Activated T-cell treated with anti-CD3 and anti-CD28 coated beads for 48 hours (primary cell): ENCODE results near the gene ABCA3.
"Not testable (repeated sequence)": the region's sequence is repeated elsewhere in the genome, so short reads cannot be mapped to it uniquely, and the experiment has no call there.

Experiments used
- DNase-seq: peaks from one replicate; pipeline ENCODE4 v3.0.0-alpha.2; 2020; ENCODE audit warnings: low read depth

Gene ABCA3

DNA sequence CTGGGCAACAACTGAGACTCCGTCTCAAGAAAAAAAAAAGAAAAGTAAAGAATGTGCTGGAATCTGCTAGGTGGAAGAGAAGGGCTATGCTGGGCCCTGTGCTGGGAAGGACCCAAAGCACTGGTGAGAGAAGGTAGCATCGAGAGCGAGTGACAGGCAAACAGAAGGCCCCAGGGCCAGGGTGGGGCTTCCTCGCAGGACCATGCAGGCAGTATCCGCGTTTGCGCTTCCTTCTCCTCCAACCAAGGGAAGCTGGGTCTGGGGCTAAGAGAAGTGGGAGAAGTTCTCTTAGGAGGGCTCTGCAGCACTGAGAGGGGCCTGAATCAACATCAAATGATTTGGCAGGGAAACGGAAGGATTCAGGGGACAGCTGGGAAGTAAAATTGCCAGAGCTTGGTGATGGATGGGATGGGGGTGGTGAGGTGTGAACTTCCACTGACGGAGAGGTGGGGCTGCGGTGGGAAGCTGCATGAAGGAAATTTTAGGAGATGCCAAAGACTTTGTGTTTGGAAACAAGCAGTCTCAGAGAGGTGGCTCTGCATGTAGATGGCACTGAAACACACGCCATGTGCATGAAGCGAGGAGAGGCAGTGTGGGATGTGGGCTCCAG lies 83.9 kb downstream of the ABCA3 start:
- DNase-seq: no peak

DNA sequence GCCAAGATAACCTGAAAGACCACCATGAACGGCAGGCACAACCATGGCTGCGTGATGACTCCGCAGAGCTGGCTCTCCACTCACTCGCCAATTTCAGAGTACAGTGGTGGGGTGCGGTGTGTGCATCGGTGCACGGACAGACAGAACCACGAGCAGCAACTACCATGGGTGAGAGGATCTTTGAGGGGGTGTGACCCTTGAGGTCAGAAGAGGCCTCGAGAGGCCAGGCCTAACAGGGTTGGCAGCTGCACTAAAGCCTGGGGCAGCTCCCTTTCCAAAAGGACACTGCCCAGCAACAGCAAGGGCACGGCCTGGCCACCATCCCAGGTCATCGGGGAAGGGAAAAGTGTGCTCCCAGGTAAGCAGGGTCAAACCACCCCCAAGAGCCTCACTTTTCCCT lies 87.2 kb downstream of the ABCA3 start:
- no peak for DNase-seq

DNA sequence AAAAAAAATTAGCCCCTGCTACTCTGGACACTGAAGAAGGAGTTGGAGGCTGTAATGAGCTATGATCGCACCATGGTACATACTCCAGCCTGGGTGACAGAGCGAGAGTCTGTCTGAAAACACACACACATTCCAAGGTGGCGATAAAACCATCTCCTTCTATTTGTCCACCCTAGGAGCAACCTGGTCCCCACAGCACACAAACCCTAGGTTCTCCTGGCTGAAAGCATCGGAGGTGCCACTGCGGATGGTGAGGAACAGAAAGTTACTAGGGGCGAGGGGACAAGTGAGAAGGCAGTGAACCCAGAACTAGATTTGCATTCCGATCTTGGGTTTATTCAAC lies 87.8 kb downstream of the ABCA3 start:
- DNase-seq: no peak

DNA sequence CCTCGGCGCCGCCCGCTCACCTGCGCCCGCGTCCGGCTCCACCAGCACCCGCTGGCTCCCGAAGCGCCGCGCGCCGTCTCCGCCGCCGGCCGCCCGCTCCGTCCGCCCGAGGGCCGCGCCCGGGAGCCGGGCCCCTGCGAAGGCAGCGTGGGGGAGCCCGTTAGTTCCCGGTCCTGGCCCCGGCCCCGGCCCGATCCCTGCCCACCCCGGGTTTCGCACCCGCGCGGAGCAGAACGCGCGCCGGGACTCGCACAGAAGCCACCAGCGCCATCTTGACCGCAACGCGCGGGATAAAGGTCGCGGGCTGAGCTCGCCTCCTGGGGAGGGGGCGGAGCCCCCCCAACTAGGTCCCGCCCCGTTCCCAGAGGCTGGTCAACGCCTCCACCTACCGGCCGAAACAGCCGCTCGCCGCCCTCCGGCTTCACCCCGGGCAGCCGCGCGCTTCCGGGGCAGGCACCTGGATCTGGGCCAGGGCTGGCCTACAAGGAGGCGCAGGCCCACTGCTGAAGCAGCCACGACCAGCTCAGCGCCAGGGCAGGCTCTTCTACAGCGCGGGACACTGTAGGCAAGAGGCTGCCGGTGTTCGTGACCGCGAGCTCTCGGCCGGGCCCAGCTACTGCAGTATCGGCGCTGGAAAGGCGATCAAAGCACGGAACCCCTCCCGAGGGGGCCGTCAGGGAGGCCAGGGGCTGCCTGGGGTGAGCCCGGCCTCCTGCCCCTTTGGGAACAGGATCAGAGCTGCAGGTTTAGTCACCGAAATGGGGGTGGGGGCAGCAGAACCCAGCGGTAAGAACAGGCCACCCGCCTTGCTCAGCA lies 89.0 kb downstream of the ABCA3 start, which contains the start of gene ECI1:
TSS of gene ECI1 (minus strand) at position 292 of the 816 bp plus-strand sequence. CDS start at position 271, 21 bp downstream.
- DNase-seq: peak; percentile 87

DNA sequence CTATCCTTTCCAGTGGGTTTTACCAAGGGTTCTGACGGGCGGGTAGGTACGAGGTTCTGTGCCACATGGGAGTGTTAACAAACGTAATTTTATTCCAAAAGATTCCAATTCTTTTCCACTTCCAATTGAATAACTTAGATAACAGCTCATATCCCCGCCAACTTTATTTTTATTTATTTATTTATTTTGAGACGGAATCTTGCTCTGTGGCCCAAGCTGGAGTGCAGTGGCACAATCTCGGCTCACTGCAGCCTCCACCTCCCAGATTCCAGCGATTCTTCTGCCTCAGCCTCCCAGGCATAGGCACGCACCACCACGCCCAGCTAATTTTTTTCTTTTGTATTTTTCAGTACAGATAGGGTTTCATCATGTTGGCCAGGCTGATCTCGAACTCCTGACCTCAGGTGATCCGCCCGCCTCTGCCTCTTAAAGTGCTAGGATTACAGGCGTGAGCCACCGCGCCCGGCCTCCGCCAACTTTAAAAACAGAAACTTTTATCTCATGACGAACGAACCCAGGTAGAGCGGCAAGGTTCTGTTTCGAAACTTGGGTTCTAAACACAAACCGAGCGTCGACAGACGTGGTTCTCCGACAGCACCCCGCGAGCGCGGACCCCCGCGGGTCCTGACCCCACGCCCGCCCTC lies 89.8 kb downstream of the ABCA3 start:
- peak; percentile 34 for DNase-seq

DNA sequence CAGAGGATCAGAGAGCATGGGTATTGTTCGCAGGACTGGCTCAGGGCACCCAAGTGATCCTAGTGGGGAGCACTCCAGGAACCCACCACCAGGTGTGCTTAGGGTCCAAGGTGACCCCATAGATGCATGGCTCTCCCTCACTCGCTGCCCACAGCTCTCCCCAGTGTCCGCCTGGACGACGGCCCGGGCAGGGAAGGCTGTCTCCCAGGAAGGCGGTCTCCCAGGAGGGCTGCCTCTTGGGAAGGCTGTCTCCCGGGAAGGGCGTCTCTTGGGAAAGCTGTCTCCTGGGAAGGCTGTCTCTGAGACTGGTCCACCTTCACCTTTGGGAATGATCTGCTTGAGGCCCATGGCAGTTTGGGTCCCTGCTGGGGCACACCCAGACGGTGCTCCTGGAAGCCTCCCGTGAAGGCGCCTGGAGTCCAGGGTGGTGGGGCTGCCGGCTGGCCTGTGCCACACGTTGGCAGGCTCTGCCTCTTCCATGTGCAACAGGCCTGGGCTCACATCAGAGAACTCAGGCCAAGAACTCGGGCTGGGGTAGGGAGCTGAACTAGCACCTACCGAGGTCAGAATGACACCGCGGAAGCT lies 94.1 kb downstream of the ABCA3 start:
- DNase-seq: no peak

DNA sequence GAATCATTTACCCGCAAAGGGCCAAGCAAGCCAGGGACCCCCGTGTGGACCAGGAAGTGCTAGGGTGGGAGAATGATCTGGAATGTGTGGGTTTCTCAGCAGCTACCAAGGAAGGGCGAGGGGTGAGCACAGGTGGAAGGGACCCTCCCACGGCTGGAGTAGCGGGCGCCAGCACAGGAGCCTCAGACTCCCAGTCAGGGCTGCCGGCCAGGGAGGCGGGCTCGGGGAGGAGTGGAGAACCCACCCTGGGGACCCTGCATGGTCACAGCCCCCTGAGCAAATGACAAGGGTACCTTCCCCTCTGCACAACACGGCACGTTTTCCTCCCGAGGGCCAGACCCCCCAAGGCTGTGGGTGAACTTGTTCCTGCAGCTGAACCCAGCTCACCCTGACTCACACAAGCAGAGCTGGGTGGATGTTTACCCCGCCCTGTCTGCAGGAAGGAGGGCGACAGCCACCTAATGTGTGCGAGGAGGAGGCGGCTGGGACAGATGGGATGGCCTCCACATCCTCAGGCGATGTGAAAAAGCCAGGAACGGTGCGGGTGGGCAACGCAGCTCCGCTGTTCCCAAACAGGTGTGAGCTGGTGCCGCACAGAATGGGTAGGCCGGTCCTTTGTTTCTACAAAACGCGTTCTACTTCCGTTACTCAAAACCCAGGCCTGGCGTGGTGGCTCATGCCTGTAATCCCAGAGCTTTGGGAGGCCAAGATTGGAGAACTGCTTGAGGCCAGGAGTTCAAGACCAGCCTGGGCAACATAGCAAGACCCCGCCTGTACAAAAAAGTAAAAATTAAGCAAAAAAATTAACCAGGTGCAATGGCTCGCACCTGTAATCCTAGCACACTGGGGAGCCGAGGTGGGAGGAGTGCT lies 95.4 kb downstream of the ABCA3 start:
- DNase-seq: no peak

DNA sequence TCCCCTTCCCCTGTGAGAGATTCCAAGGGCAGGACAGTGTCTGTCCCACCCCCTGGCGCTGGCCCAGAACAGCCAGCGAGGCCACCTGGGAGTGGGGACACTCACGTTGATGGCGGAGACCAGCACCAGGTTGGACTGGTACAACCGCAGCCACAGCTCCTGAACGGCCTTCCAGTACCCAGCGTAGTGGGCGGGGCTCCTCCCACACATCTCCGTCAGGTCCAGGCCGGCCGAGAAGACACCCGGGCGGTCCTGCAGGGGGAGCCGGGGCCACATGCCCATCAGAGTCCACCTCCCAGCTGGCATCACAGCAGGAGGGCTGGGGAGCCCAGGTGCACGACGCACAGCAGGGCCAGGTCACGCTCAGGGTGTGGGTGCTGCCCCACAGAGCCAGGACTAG lies 96.2 kb downstream of the ABCA3 start:
- DNase-seq: no peak

DNA sequence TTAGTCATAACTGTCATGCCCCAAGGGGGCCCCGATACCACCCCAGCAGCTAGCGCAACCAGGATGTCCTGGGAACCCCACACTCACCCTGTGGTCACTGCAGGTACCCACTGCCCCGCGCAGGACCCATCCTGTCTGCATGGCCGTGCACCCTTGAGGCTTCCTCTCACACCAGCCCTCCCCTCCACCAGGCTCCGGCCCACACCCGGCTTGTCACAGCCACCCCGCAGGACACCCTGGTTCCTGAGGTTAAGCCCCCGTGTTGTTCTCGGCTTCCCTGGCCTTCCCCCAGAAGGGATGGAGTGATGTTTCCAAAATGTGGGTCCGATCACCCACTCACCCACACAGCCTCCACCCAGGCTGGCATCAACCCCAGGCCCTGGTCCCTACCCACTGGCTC lies 96.7 kb downstream of the ABCA3 start:
- no peak for DNase-seq

DNA sequence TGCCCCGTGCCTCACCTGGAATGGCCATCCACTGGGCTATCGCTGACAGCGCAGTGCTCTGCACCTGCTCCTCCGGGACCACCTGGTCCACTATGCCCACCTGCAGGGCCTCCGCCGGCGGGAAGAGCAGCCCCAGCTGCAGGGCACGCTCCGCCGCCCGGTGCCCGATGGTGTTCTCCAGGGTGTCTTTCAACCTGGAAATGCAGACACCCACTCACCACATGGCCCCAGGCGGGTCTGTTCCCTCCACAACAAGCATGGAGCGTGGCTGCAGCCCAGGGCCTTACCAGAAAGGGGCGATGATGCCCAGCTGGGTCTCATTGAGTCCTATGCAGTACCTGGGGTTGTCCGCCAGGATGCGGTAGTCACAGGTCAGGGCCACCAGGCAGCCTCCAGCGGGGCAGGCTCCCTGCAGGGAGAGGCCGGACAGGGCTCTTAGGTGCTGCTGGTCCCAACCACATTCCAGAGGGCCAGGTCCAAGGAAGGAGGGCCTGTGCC lies 97.4 kb downstream of the ABCA3 start:
- DNase-seq: no peak

DNA sequence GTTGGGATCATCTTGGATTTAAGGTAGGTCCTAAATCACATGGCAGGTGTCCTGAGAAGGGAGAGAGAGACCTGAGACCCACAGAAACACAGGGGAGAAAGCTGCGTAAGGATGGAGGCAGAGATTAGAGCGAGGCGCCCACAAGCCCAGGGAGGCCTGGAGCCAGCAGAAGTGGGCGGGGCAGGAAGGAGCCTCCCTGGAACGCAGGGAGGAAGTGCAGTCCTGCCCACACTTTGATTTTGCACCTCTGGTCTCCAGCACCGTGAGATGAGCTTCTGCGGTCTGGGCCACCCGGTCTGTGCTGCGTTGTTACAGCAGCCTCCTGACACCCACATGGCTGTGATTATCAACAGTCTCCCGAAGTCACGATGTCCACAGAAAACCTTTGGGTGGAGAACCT lies 97.9 kb downstream of the ABCA3 start:
- no peak for DNase-seq

DNA sequence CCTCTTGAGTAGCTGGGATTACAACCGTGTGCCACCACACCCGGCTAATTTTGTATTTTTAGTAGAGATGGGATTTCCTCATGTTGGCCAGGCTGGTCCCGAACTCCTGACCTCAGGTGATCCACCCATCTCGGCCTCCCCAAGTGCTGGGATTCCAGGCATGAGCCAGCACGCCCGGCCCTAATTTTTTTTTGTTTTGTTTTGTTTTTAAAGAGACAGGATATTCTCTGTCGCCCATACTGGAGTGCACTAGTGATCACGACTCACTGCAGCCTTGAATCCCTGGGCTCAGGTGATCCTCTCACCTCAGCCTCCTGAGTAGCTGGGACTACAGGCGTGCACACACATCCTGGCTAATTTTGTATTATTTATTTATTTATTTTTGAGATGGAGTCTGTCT lies 100.2 kb downstream of the ABCA3 start:
- DNase-seq: not testable (repeated sequence)

DNA sequence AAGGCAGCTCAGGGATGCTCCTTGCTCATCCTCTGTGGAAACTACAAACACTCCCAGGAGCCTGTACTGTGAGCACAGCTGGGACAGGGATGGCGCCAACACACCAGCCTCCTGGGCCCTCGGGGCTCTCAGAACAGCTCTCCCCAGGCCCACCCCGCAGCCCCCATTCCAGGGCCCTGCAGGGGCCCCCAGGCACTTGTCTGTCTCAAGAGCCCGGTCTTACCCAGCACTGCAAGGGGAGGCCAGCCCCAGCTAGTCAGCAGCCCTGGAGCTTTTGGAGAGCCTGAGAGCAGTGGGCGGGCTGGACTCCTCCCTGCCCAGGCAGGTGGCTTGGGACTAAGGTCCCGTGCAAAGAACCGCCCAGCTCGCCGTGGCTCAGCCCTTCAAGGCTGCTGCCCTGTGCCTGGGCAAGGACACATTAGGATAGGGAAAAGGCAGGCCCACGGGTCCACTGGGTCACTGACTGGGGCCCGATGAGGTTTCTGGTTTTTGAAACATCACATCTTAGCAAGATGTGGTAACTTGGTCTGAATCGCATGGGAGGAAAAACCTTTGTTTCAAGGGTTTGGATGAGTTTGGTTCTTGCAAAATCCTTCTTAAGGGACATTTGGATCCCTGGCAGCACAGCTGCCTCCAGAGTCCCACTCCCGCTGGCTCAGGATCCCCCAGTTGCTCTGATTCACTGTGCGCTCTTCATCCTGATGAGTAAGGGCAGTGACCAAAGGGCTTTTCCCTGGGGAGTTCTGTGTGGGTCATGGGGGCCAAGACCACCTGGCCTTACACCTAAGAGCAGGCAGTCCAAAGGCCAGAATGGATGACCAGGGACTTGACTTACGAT lies 101.5 kb downstream of the ABCA3 start:
- no peak for DNase-seq

DNA sequence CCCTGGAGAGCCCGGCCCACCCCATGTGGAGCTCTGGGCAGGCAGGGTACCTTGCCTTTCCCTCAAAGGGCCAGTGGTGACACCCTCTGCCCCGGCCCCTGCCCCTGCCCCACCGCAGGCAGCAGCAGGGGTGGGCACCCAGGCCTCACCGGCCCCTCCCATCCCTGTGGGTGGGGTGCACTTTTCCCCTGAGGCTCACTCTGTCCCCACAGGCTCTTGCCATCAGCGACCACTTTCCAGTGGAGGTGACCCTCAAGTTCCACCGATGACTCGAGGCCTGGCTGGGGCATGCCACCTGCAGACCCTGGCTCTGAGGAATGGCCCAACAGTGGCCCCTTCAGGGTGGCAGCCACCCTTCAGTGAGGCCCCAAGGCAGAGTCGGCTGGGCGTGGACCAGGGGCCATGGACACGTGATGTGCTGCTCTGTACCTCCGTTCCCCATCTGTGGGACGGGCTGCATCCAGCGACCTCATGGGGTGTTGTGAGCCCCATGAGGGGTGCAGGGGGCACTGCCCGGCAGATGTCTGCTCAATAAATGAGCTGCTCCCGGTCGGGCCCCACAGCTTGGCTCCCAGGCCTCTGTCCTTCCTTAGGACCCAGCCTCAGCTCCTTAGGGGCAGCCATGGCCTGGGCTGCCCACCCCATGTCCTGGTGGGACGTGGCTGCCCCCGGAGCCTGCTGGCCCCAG lies 102.2 kb downstream of the ABCA3 start:
- DNase-seq: no peak

DNA sequence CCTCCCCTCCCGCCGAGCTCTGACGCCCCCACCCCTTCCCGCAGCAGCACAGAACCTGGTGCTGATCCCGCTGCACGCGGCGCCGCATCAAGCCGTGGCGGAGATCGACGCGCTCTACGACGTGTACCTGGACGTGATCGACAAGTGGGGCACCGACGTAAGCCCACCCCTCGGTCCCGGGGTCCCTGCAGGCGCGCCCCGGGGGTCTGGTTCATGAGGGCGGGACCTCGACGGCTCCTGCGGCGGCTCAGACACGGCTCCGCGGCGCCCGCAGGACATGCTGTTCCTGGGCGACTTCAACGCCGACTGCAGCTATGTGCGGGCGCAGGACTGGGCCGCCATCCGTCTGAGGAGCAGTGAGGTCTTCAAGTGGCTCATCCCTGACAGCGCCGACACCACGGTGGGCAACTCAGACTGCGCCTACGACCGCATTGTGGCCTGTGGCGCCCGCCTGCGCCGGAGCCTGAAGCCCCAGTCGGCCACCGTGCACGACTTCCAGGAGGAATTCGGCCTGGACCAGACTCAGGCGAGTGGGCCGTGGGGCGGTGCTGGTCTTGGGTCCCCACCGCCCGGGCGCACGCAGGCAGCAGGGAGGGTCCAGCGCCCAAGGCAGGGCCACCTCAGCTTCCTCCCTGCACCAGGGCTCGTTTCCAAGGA lies 102.9 kb downstream of the ABCA3 start:
- DNase-seq: no peak

DNA sequence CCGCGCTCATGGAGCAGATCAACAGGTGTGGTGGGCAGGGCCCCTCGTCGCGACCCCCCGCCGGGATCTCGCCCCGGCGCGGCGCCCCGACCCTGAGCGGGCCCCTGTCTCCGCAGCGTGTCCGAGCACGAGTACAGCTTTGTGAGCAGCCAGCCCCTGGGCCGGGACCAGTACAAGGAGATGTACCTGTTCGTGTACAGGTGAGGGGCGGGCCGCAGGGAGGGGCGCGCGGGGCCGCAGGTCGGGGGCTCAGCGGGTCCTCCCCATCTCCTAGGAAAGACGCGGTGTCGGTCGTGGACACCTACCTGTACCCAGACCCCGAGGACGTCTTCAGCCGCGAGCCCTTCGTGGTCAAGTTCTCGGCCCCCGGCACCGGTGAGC lies 103.4 kb downstream of the ABCA3 start:
- no peak for DNase-seq

DNA sequence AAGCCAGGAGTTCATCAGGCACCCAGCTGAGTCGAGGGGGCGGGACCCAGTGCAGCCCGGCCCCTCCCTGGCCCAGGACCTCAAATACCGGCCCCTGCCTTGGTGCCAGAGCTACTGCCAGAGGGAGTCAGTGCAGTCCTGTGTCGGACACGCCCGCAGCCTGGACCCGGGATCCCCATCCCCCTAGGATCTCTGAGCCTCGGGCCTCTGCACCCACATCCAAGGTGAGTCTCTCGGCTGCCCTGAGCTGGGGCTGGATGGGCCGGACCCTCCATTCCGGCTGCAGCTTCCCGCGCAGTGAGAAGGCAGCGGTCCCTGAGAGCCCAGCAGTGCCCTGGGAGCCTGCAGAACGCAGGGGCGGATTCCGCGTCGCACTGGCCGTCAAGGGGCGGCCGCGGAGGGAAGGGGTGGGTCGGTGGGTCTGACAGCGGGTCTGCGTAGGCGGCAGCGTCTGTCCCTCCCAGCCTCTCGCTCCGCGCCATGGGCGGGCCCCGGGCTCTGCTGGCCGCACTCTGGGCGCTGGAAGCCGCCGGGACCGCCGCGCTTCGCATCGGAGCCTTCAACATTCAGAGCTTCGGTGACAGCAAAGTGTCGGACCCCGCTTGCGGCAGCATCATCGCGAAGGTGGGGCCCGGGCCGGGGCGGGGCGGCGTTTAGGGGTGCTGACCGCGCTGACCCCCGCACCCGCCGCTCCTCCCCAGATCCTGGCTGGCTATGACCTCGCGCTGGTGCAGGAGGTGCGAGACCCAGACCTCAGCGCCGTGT lies 104.0 kb downstream of the ABCA3 start, which contains the start of gene DNASE1L2:
TSS of gene DNASE1L2 (plus strand) at position 108 of the 765 bp plus-strand sequence. CDS start at position 481, 373 bp downstream.
- no peak for DNase-seq

DNA sequence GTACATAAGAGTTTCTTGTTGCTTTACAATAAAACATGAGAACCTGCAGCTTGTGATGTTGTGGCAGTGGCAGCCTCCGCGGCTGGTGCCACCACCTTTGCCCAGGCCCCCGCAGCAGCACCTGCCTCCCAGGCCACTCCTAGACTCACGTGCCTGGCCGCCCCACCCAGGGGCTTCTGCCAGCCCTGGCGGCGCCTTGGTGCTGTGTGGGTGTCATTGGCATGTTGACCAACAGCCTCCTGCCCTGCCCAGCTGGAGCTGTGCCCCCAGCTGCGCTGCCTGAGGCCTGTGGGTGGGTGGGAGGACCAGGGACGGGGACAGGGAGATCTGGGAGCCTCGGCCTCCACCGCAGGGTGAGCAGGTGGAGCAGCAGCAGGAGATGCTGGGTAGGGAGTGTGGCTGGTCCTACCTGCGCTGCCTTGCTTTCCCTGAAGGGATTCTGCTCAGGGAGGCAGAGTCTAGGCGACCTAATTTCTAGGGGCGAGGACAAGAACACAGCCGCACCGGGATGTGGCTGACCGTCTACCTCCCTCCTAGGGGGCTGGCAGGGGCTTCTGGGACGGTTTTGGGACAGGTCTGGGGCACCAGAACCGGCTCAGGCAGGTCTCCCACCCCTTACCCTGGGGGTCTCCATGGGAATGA lies 104.7 kb downstream of the ABCA3 start:
- DNase-seq: no peak
